ENCODE data around the gene SLC16A12.

SLC16A12 gene

DNA sequence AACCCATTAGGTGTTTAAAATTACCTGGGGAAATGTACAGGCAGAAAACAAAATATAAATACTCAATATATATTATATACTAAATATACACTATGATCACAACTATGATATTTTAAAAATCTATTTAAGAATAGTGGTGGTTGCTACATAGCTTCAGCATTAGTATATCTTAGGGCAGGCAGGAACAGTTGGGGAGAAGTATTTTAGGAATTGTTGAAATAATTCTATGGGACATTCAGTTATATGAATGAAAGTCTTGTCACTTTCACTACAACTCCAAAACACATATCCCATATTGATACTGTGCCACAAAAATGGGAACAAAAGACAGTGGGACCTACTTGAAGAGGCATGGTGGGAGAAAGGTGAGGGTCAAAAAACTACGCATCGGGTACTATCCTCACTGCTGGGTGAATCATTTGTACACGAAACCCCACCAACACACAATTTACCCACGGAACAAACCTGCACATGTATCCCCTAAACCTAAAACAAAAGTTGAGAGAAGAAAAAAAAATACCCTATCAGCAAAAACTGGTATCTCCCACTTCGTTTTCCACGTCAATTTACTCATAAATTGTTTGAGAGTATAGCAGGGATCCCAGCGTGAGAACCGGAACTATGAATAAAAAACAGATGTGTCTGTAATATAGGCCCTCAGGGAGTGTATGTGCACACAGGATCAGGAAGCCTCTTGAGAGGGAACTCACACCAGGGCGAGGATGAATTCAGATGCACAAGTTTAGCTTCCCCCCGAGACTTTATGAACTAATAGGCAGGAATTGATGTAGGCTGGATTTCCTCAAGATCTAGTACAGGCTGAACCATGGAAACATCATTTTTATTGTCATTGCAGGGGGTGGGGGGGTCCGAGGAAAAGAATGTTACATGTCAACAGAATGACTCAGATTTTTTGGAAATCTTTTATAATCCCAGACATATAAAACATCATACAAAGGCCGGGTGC, 16.2 kb downstream of the SLC16A12 start:
- no peak for DNase-seq
- in situ Hi-C loops (cut with MboI; ENCODE audit: low pct_unique_long_range_greater_than_20kb, low sequenced_read_pairs) = no loop called here

DNA sequence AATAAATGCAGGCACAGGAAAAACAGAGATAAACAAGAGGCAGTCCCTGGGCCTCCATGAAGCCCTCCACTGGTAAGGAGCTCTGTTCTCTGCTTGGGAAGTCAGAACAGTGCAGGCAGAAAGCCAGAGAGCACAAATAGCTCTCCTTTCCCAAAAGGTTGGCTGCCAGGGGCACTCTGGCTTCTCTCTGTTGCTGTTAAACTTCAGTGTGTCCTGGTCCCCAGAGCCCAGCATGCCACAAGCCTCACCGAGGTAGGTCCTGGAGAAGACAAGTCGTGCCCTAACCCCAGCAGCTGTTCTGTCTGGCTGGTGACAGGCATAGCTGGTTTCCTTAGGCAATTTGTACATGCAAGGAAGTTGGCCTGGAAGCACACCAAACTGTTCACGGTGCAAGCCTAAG, 17.3 kb downstream of the SLC16A12 start:
- in situ Hi-C loops (cut with MboI; ENCODE audit: low pct_unique_long_range_greater_than_20kb, low sequenced_read_pairs) = no loop called here
- no peak for DNase-seq

DNA sequence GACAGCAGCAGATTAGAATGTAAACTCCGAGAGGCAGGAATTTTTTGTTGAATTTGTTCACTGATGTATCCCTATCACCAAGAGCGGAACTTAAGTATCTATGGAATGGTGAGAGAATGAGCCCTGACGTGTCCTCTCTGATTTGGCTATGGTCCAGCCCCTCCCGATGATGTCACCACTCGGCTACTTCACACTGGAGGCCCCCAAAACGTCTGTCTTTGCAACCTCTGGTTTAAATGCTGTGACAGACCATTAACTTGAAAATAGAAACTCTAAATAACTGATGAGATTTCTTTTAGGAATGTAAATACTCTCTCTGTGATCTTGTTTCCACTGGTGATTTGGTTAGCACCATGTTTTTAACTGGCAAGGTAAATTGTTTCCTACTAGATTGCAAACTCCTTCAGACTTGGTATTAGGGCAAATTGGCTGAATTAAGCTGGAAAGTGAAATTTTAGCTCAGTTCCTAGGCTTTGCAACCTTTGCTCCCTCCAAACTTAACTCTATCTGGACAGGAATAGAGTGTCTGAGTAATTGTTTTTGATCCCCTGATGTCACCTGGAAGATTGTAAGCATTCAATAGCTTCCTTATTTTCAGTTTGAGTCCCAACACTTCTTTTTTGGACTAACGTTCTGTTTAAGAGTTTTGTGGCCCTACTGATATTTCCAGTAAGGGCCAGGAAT, 19.1 kb downstream of the SLC16A12 start:
- no peak for DNase-seq
- in situ Hi-C loops (cut with MboI; ENCODE audit: low pct_unique_long_range_greater_than_20kb, low sequenced_read_pairs) = no loop called here

DNA sequence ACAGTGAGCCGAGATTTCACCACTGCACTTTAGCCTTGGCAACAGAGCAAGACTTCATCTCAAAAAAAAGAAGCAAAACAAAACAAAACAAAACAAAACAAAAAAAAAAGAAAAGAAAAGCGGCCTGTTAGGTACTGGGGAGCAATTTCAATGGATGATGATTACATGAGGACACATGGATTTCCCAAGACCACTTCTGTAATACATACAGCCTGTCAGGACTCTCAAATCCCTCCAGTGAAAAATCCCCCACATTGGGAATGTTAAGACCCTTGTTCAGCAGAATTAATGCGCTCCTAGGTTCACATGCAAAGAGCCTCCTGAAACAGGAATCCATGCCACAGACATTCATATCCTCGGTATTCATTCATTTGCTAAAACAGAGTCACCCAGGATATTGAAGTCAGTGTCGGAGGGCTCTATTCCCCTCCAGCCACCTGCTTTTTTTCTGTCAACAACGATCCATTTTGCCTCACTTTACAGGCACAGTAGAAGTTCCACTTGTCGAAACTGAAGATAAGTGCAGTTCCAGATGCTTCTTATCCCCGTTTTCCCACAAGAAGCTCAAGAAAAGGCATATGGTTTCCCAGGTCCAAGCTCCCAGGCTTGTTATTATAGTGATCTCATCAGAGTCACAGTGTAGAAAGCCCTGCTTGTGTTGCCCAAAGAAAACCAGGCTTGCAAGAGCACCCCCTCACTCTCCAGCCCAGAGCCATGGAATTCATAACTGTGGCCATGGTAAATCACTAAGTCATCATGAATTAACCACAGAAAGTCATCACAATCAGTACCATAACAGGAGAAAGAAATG, 20.2 kb downstream of the SLC16A12 start:
- in situ Hi-C loops (cut with MboI; ENCODE audit: low pct_unique_long_range_greater_than_20kb, low sequenced_read_pairs) = no loop called here
- no peak for DNase-seq

DNA sequence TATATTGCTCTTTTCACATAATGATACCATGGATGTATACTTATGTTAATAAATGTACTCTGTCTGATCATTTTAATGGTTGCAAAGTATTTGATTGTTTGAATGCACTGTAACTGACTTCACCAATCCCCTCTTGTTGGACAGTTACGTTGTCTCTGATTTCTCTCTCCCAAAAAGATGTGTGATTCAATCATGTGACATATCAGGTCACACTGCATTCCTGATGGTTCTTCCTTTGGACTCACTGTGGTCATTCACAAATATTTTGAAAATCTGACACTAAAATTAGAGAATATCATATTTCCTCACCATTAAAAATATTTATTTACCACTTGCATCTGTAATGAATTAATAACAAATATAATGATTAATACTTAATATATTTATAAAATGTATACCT, 22.2 kb downstream of the SLC16A12 start:
- in situ Hi-C loops (cut with MboI; ENCODE audit: low pct_unique_long_range_greater_than_20kb, low sequenced_read_pairs) = no loop called here
- DNase-seq = no peak

DNA sequence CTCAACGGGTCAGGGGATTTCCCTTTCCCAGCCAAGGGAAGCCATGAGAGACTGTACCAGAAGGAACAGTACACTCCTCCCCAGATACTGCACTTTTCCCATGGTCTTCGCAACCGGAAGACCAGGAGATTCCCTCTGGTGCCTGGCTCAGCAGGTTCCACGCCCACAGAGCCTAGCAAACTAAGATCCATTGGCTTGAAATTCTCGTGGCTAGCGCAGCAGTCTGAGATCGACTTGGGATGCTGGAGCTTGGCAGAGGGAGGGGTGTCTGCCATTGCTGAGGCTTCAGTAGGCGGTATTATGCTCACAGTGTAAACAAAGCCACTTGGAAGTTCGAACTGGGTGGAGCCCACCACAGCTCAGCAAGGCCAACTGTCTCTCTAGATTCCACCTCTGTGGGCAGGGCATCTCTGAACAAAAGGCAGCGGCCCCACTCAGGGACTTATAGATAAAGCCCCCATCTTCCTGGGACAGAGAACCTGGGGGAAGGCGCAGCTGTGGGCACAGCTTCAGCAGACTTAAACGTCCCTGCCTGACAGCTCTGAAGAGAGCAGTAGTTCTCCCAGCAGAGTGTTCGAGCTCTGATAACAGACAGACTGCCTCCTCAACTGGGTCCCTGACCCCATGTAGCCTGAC, 29.6 kb downstream of the SLC16A12 start:
- DNase-seq = no peak
- in situ Hi-C loops (cut with MboI; ENCODE audit: low pct_unique_long_range_greater_than_20kb, low sequenced_read_pairs) = no loop called here

DNA sequence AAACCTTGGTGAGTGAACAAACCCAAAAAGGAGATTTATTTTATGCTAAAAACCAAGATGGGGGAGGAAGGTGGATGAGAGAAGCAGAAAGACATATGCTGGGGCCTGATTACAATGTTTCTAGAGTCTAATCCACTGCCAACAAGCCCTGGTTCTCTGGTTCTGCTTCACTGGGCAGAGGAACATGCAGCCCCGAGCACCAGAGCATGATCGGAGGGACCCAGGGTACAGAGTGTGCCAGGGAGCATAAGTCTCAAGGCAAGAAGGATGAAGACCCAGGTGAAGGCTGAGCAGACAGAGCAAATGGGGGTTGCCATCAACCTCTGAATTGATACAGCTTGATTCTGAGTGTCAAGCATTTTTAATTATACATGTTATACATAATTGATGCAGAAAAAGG, 30.7 kb downstream of the SLC16A12 start:
- in situ Hi-C loops (cut with MboI; ENCODE audit: low pct_unique_long_range_greater_than_20kb, low sequenced_read_pairs) = no loop called here
- DNase-seq = no peak

DNA sequence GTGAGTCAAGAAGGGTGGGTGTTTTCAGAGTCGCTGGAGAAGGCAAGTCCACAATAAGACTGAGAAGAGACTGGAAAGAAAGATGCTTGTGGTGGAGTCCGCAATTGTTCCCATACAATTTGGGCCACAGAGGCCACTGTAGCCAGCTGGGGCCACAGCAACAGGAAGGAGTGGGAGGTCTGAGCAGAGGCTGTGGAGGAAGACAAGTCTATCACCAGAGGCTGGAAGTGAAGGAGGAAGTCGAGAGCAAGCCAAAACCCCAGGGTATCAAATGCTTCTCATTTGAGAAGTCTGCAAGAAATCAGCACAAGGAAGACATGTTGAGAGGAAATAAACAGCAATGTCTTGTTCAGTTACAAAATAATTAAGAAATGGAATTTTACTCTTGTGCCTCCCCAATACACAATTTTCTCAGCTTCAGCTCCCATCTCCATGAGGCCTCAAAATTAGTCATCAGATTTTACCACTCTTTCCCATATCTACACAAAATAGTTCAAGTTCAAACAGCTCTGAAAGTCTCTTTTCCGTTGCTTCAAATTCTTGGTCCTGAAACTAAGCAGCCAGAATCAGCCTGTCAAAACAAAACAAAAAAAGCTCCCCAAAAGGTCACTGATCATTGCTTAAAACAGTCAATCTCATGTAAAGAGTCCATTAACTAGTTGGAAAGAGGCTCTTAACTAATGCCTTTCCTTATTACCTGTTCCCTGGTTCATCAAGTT, 31.6 kb downstream of the SLC16A12 start:
- peak; percentile 47 for DNase-seq
- in situ Hi-C loops (cut with MboI; ENCODE audit: low pct_unique_long_range_greater_than_20kb, low sequenced_read_pairs) = no loop called here

DNA sequence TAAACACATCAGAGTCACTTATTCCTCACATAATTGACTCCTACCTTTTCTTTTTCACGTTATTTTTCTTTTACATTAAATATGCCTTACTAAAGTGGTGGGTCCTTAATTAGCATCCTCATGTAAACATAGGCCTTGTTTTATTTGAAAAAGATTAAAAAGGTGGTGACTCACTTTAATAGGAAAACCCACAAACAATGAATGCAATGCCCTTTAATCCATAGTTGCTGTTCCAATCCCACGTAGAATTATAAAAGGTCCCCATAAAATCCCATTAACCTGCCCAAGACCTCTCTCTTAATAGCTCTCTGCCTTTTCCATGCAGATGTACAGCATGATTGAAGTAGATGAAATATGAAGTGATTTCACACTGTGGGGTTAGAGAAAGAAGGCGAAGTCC, 32.2 kb downstream of the SLC16A12 start:
- in situ Hi-C loops (cut with MboI; ENCODE audit: low pct_unique_long_range_greater_than_20kb, low sequenced_read_pairs) = no loop called here
- peak; percentile 3 for DNase-seq

DNA sequence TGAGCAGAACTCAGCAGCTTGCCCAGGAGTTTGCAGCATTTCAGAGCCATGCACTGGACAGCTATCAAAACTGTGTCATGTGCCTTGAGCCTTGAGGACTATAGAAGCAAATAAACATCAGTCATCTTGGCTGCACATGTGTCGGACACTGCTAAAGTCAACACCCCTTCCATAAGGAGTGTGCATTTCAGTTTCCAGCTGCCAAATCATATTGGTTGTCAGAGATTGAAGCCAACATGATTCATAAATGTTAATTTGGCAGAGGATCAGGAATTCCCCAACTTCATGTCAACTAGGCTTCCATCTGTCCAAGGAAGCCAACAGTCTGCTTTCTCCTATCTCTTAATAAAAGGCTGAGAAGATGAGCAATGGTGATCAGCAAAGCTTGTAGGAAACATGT, 32.8 kb downstream of the SLC16A12 start:
- in situ Hi-C loops (cut with MboI; ENCODE audit: low pct_unique_long_range_greater_than_20kb, low sequenced_read_pairs) = no loop called here

DNA sequence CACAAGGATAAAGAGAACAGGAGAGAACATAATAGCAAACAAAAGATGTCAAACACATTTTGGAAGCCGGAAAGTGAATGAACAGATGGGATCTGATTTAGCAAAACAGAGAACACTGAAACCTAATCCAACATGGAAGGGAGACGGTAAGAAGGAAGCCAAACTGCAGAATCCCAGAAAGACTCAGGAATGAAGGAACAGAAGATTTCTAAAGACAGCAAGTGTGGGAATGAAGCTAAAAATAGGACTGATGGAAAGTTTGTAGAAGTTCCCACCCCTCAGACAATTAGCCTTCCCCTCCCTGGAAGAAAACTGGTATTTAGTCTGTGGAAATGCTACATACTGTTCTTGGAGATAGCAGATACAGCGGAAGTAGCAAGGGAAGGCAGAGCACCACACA, 40.8 kb downstream of the SLC16A12 start:
- in situ Hi-C loops (cut with MboI; ENCODE audit: low pct_unique_long_range_greater_than_20kb, low sequenced_read_pairs) = no loop called here
- no peak for DNase-seq

More for the DNA sequence above, 32.8 kb downstream of the SLC16A12 start:
- DNase-seq = no peak

DNA sequence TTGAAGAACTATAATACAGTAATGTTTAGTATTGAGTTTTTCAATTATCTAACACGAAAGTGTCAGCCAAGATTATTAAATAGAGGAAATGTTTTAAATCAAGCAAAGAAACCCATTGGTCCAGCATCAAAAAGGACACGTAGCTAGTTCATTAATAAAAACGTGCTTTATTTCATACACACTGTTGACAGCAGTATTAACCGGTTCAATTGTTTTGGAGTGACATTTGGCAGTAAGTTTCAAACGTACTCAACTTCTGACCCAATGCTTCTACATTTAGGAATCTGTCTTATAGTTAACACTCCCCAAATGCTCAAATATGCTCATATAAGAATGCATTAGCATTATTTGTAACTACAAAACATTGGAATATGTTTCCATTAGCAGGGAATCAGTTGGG, 41.3 kb downstream of the SLC16A12 start:
- DNase-seq = no peak
- in situ Hi-C loops (cut with MboI; ENCODE audit: low pct_unique_long_range_greater_than_20kb, low sequenced_read_pairs) = no loop called here

DNA sequence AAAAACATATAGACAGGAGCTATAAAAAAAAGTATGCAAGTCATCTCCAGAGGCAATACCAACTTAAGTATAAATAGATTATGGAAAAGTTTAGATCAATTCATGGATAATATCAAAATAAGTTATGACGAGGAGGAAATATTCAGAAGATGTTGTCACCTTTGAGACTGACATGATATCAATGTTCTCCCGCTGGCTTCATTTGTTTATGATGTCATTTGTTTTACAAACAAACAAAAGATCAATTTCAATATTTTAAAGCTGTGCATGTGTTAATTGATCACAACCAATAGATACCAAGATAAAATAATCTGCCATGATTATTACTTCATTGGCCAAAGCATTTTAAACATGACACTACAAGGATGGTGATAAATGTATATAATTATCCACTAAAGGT, 43.5 kb downstream of the SLC16A12 start:
- in situ Hi-C loops (cut with MboI; ENCODE audit: low pct_unique_long_range_greater_than_20kb, low sequenced_read_pairs) = no loop called here
- DNase-seq = no peak

DNA sequence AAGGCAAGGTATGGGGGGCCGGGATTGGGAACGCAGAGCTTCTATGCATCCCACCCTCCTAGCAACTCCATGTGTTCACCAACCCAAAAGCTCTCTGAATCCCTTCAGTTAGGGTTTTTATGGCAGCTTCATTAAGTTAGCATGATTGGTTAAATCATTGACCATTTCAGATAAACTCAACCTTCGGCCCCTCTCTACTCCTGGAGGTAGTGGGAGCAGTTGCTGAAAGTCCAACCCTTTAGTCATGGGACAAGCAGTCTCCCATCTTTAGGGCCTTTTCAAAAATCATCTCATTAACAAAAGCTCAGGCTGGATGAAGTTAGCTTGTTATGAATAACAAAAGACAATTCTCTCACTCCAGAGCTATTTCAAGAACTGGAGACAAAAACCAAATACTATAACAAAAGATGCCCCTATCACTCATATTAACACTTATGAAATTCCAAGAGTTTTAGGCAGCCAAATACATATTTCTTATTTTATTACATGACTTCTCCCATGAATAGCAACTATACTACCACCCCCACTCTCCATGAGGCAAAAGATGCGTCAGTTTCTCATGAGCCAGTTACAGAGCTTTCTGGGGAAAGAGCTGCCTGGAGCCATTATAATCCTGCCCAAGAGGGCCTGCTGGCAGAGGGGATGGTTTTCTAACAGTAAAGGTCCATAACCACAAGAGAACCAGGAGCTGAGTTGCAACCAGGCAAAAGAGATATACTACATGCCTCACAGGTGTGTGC, 44.6 kb downstream of the SLC16A12 start:
- in situ Hi-C loops (cut with MboI; ENCODE audit: low pct_unique_long_range_greater_than_20kb, low sequenced_read_pairs) = no loop called here
- no peak for DNase-seq

DNA sequence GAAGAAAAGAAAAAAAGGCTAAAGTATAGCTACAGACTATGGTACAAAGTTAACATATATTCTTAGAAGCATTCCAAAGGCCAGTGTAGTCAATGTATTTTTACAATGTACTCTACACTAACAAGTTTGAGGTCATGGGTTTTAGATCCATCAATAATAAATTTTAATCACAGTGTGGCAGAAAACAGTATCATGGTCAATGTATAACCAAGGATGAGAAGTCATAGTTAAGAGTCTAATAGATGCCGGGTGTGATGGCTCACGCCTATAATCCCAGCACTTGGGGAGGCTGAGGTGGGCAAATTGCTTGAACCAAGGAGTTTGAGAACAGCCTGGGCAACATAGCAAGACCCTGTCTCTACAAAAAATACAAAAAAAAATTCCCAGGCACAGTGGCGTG, 53.1 kb downstream of the SLC16A12 start:
- in situ Hi-C loops (cut with MboI; ENCODE audit: low pct_unique_long_range_greater_than_20kb, low sequenced_read_pairs) = no loop called here

DNA sequence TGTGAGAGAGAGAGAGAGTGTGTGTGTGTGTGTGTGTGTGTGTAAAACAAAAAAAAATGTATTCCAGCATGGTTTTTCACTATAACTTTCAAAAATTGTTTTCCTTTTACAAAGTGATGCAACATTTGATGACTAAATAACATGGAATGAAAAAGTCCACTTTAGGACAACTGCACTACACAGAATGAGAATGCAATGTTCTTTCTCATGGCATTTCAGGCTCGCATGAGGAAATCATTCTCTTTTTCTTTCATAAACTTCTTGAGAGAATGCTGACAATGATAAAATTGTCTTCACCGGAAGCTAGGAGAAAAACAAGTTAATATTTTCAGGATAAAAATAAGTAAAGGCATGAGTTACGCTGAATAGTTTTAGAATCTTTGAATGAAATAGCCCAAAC, 53.7 kb downstream of the SLC16A12 start:
- no peak for DNase-seq
- in situ Hi-C loops (cut with MboI; ENCODE audit: low pct_unique_long_range_greater_than_20kb, low sequenced_read_pairs) = no loop called here

More for the DNA sequence above, 53.1 kb downstream of the SLC16A12 start:
- no peak for DNase-seq

DNA sequence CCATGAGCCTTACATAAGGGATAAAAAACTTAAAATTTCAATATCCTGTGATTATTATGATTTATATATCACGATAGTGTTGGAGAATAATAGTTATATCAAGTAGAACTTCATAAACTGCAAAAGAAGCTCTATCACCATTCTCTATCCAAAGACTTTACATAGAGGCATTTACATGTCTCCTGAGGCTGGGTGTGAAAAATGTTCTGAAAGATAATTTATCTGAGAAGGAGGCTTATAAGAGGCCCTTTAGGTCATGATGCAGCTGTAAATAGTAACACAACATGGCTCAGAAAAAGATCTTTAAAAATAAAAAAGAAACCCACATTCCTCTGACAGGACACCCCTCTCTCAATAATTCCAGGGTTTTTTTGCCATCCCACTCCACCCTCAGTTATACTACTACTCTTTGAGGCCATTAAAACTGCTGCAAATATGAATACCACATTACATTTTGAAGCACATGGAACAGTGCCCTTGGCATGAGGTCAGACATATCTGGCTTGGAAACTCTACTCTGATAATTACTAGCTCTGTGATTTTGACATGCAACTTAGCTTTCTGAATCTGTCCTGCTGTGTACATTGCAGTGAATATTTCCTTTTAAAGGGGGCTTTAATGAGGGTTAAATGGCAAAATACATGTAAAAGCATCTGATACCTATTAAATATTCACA, 55.5 kb downstream of the SLC16A12 start:
- in situ Hi-C loops (cut with MboI; ENCODE audit: low pct_unique_long_range_greater_than_20kb, low sequenced_read_pairs) = no loop called here
- DNase-seq = no peak

All from KBM-7 (cell line).